OCI-LY1 (cell line): ENCODE results near the gene CLEC12A.

Experiments used
- EZH2 ChIP-seq: fragments of 200-600 bp; sonication (generic), shearing (Covaris generic); IDR thresholded peaks from 2 replicates; pipeline ENCODE4 v1.8.0; 2017; ENCODE audit warnings: borderline replicate concordance, mixed run types, mild to moderate bottlenecking, antibody characterized with exemption, low read length, moderate library complexity, mixed read lengths
- TF ChIP-seq, protein P1 (sequence below): fragments of 200-600 bp; sonication (generic), shearing (Covaris generic); IDR thresholded peaks from 2 replicates; pipeline ENCODE4 v1.5.1; 2017; ENCODE audit warnings: mild to moderate bottlenecking, antibody characterized with exemption, low read length, moderate library complexity, mixed read lengths

DNA sequence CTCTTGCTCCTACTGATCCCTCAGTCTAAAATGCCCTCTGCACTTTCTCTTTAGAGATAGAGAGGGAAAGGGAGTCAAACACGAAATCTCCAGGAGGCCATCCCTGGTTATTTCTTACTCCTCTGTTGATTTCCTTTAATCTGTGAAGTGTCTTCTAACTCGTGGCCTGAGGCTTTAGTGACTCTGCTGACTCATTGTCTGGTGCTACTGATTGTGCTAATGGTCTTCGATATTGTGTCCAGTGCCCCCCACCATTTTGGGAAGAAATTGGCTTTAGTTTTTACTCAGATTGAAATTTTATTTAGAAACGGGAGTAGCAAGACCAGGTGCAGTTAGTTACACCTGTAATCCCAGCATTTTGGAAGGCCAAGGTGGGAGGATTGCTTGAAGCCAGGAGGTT, 60.1 kb downstream of the CLEC12A start:
- TF ChIP-seq, protein P1, sequence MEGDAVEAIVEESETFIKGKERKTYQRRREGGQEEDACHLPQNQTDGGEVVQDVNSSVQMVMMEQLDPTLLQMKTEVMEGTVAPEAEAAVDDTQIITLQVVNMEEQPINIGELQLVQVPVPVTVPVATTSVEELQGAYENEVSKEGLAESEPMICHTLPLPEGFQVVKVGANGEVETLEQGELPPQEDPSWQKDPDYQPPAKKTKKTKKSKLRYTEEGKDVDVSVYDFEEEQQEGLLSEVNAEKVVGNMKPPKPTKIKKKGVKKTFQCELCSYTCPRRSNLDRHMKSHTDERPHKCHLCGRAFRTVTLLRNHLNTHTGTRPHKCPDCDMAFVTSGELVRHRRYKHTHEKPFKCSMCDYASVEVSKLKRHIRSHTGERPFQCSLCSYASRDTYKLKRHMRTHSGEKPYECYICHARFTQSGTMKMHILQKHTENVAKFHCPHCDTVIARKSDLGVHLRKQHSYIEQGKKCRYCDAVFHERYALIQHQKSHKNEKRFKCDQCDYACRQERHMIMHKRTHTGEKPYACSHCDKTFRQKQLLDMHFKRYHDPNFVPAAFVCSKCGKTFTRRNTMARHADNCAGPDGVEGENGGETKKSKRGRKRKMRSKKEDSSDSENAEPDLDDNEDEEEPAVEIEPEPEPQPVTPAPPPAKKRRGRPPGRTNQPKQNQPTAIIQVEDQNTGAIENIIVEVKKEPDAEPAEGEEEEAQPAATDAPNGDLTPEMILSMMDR: no peak
- no peak for TF ChIP-seq EZH2
